Psoas muscle (tissue), 8 donors: ENCODE results near the gene ZNF564. TPM values are rescaled to one million over a fixed set of nuclear protein-coding genes. Genes with fewer than 3 reads are reported as not detected.

Source experiments
- ATAC-seq, 4 donors: fragments of 200-7000 bp; cut with Tn5 transposase; one replicate each; pipeline ENCODE4 v1.9.1; 2020; ENCODE audit warnings: moderate library complexity in 3 of 4, mild to moderate bottlenecking in 2 of 4
- DNase-seq, 2 donors: peaks; one replicate each; pipeline ENCODE4 v3.0.0-alpha.2; 2020
- H3K27ac ChIP-seq: fragments of 200-600 bp; one replicate; pipeline ENCODE4 v1.8.0; 2022
- H3K27me3 ChIP-seq, 3 donors: fragments of 200-600 bp in 1 of 3; one replicate each; pipeline versions ENCODE4 v1.6.1 to v1.8.0; 2013 to 2022; ENCODE audit warnings: low read length in 2 of 3, mild to moderate bottlenecking in 2 of 3, moderate library complexity in 1 of 3; ENCODE audit not compliant: insufficient read depth in 3 of 3
- H3K36me3 ChIP-seq, 2 donors: fragments of 200-600 bp in 1 of 2; one replicate each; pipeline versions ENCODE4 v1.6.1 to v1.8.0; 2013 to 2022; ENCODE audit warnings: low read depth in 1 of 2, mild to moderate bottlenecking in 1 of 2, moderate library complexity in 1 of 2; ENCODE audit not compliant: insufficient read depth in 1 of 2
- H3K4me1 ChIP-seq: fragments of 200-600 bp; one replicate; pipeline ENCODE4 v1.8.0; 2022
- H3K4me3 ChIP-seq: fragments of 200-600 bp; one replicate; pipeline ENCODE4 v1.8.0; 2022; ENCODE audit warnings: mild to moderate bottlenecking
- H3K9me3 ChIP-seq: fragments of 200-600 bp; one replicate; pipeline ENCODE4 v1.8.0; 2022
- CTCF ChIP-seq: fragments of 200-600 bp; IDR thresholded peaks from one replicate; pipeline ENCODE4 v1.8.0; 2022; ENCODE audit warnings: antibody characterized with exemption
- WGBS, 3 donors: extraction: QIAGEN DNeasy Blood & Tissue Kit; methylation state at CpG; one replicate each; pipeline versions ENCODE4 v1.1.6 to v1.1.7; 2013; 5-methylcytosine and 5-hydroxymethylcytosine counted together
- intact Hi-C, 2 donors: fragments of 100-400 bp; cut with DNase I; formaldehyde crosslinking; loops; one replicate each; pipeline versions ENCODE4 v1.11.0 to v1.14.2; 2022
- polyA plus RNA-seq, 3 donors: library from polyadenylated mRNA; stranded (reverse); fragments of 200-250 nt; gene quantifications; one replicate each; pipeline ENCODE4 v1.2.3, GENCODE V29; 2013
- total RNA-seq, 4 donors: library from RNA; stranded (reverse); fragmentation: NEBNext Ultra II Directional in 2 of 4; extraction: Animal tissue kit (Norgen Biotek cat#: 25700) in 2 of 4; gene quantifications; one replicate each; pipeline versions ENCODE4 v1.2.1 to v1.2.4, GENCODE V29; 2021 to 2023
- donor health status: healthy with polysubstance abuse.
- donor health status: DM: no; HTN: no; CAD: no; lungs with moderate emphysema.
- donor health status: Bipolar disorder and iron deficiency.
- donor health status: healthy.
- donor health status: DM: yes; HTN: yes; CAD: no.
- donor health status: DM: no; HTN: no; CAD: no.
- donor health status: DM: no; HTN: no; CAD: no.
- donor health status: DM: yes; HTN: yes; CAD: no.

The ZNF564 gene
- total and polyA plus RNA-seq, 7 donors: 3.2 to 6.2 (median 4.8) TPM

- H3K27me3 ChIP-seq: no peaks in the 10 kb centered on the region
- DNase-seq (peak; percentile 86 to 91), ATAC-seq (peak; percentile 85 to 96 (median 86))
- H3K27ac ChIP-seq: no peak overlapping the region
- H3K36me3 ChIP-seq: no peaks in the 10 kb centered on the region
- peak; percentile 92 for TF ChIP-seq CTCF
- 19 to 22% (median 21%) methylated on average over 19 of the region's 19 CpGs for WGBS, 3 donors
- H3K4me3 ChIP-seq: no peak overlapping the region
- no peaks in the 10 kb centered on the region for H3K4me1 ChIP-seq
- intact Hi-C loops: loop anchor here (5.0 to 10.0 kb wide), 2 partner anchors 108 to 111 kb away; no protein-coding TSS in a partner anchor
- H3K9me3 ChIP-seq: no peaks in the 10 kb centered on the region
Observed at GRCh38 chr19:12564016-12564664, 12.9 kb upstream of the ZNF564 start.

- Histone ChIP-seq H3K4me3 (no peak overlapping the region), H3K9me3 (no peaks in the 10 kb centered on the region), H3K4me1 (peaks cover 8% of the 10 kb centered on the region), H3K27ac (no peak overlapping the region), H3K36me3 (no peaks in the 10 kb centered on the region), H3K27me3 (peaks cover 0 to 7% (median 3%) of the 10 kb centered on the region in 3 donors)
- no peak for DNase-seq
- intact Hi-C loops: loop anchor here (10.0 kb wide), 2 partner anchors 61 to 151 kb away; partner anchors contain the start of gene ZNF799 (in 1 of the 2)
- WGBS, 3 donors: 38 to 40% (median 38%) methylated on average over 32 to 39 of the region's 39 CpGs
- no peak for ATAC-seq
- TF ChIP-seq CTCF: no peak
Observed at GRCh38 chr19:12555456-12555930, 4.2 kb upstream of the ZNF564 start.

- Histone ChIP-seq H3K4me3 (no peak overlapping the region), H3K27me3 (no peaks in the 10 kb centered on the region), H3K9me3 (peaks cover 6% of the 10 kb centered on the region), H3K4me1 (peaks cover 15% of the 10 kb centered on the region), H3K27ac (no peak overlapping the region), H3K36me3 (peaks cover 0 to 18% of the 10 kb centered on the region in 2 donors)
- no peak for TF ChIP-seq CTCF
- 82 to 97% (median 88%) methylated on average over 2 of the region's 2 CpGs for WGBS, 3 donors
- DNase-seq: no peak
- intact Hi-C loops: no loop called here
- no peak for ATAC-seq
Observed at GRCh38 chr19:12546903-12547302, 4.4 kb downstream of the ZNF564 start.

GRCh38 chr19:12546068-12546467 is 5.2 kb downstream of the ZNF564 start:
- no peak overlapping the region for H3K4me3 ChIP-seq
- peaks cover 0 to 20% of the 10 kb centered on the region in 2 donors for H3K36me3 ChIP-seq
- no peaks in the 10 kb centered on the region for H3K27me3 ChIP-seq
- DNase-seq: no peak
- H3K9me3 ChIP-seq: peaks cover 6% of the 10 kb centered on the region
- ATAC-seq: no peak
- peaks cover 15% of the 10 kb centered on the region for H3K4me1 ChIP-seq
- no peak for TF ChIP-seq CTCF
- WGBS, 3 donors: 86 to 96% (median 92%) methylated on average over 5 of the region's 5 CpGs
- intact Hi-C loops: no loop called here
- H3K27ac ChIP-seq: no peak overlapping the region
